ENCODE results near the gene GATD1. TPM values are rescaled to one million over a fixed set of nuclear protein-coding genes. Genes with fewer than 3 reads are reported as not detected.

Gene GATD1
- total RNA-seq, 1 donor from 2014 or later: 12.2 TPM

DNA sequence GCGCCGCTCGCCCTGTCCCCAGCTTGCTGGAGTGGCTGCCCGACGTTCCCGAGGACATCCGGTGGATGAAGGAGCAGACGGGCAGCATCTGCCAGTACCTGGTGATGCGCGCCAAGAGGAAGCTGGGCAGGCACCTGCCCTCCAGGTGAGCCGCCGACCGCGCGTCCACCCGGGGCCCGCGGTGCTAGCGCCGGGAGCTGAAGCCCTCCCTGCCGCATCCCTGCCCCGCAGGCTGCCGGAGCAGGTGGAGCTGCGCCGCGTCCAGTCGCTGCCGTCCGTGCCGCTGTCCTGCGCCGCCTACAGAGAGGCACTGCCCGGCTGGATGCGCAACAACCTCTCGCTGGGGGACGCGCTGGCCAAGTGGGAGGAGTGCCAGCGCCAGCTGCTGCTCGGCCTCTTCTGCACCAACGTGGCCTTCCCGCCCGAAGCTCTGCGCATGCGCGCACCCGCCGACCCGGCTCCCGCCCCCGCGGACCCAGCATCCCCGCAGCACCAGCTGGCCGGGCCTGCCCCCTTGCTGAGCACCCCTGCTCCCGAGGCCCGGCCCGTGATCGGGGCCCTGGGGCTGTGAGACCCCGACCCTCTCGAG, 47.1 kb upstream of the GATD1 start:
- H3K36me3 ChIP-seq: peaks cover 36 to 45% of the 10 kb centered on the region in 2 donors
- H3K27ac ChIP-seq: no peak overlapping the region
- H3K27me3 ChIP-seq: no peaks in the 10 kb centered on the region
- DNase-seq (ENCODE audit: low spot score in 2 of 2): no peak
- no peak overlapping the region for H3K4me3 ChIP-seq
- H3K4me1 ChIP-seq: peaks cover 16 to 33% of the 10 kb centered on the region in 2 donors
- TF ChIP-seq, protein P1, sequence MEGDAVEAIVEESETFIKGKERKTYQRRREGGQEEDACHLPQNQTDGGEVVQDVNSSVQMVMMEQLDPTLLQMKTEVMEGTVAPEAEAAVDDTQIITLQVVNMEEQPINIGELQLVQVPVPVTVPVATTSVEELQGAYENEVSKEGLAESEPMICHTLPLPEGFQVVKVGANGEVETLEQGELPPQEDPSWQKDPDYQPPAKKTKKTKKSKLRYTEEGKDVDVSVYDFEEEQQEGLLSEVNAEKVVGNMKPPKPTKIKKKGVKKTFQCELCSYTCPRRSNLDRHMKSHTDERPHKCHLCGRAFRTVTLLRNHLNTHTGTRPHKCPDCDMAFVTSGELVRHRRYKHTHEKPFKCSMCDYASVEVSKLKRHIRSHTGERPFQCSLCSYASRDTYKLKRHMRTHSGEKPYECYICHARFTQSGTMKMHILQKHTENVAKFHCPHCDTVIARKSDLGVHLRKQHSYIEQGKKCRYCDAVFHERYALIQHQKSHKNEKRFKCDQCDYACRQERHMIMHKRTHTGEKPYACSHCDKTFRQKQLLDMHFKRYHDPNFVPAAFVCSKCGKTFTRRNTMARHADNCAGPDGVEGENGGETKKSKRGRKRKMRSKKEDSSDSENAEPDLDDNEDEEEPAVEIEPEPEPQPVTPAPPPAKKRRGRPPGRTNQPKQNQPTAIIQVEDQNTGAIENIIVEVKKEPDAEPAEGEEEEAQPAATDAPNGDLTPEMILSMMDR (IDR thresholded peaks at IDR 0.05): no peak
- no peaks in the 10 kb centered on the region for H3K9me3 ChIP-seq
- intact Hi-C loops (cut with DNase I): no loop called here

- peaks cover 36 to 45% of the 10 kb centered on the region in 2 donors for H3K36me3 ChIP-seq
- no peaks in the 10 kb centered on the region for H3K9me3 ChIP-seq
- TF ChIP-seq, protein P1 (IDR thresholded peaks at IDR 0.05): no peak
- H3K27me3 ChIP-seq: no peaks in the 10 kb centered on the region
- no peak for DNase-seq (ENCODE audit: low spot score in 2 of 2)
- H3K4me3 ChIP-seq: no peak overlapping the region
- intact Hi-C loops (cut with DNase I): no loop called here
- H3K4me1 ChIP-seq: peaks cover 16 to 33% of the 10 kb centered on the region in 2 donors
- no peak overlapping the region for H3K27ac ChIP-seq
Measured at GRCh38 chr11:823441-824291, 46.4 kb upstream of the GATD1 start.

- H3K36me3 ChIP-seq: peaks cover 36 to 45% of the 10 kb centered on the region in 2 donors
- peaks cover 16 to 26% of the 10 kb centered on the region in 2 donors for H3K4me1 ChIP-seq
- DNase-seq (ENCODE audit: low spot score in 2 of 2): no peak
- no peaks in the 10 kb centered on the region for H3K27me3 ChIP-seq
- peak overlapping the region; percentile 18 to 80 for H3K4me3 ChIP-seq
- H3K27ac ChIP-seq: peak overlapping the region; percentile 66 to 98
- H3K9me3 ChIP-seq: no peaks in the 10 kb centered on the region
- intact Hi-C loops (cut with DNase I): no loop called here
- TF ChIP-seq, protein P1 (IDR thresholded peaks at IDR 0.05): no peak
Measured at GRCh38 chr11:821512-822371, 44.5 kb upstream of the GATD1 start.

GRCh38 chr11:820655-821511, 43.6 kb upstream of the GATD1 start:
- intact Hi-C loops (cut with DNase I): no loop called here

More at GRCh38 chr11:820655-821511, 43.6 kb upstream of the GATD1 start:
- Histone ChIP-seq H3K9me3 (no peaks in the 10 kb centered on the region), H3K27me3 (no peaks in the 10 kb centered on the region), H3K4me3 (peak overlapping the region; percentile 80 to 91), H3K27ac (peak overlapping the region; percentile 98 to 99), H3K4me1 (peaks cover 16 to 24% of the 10 kb centered on the region in 2 donors), H3K36me3 (peaks cover 36 to 42% of the 10 kb centered on the region in 2 donors)
- TF ChIP-seq, protein P1 (IDR thresholded peaks at IDR 0.05): no peak
- peak; percentile 80 to 95 for DNase-seq (ENCODE audit: low spot score in 2 of 2)
